ENCODE results near the gene HGF. TPM values are rescaled to one million over a fixed set of nuclear protein-coding genes. Genes with fewer than 3 reads are reported as not detected.
"Not testable (repeated sequence)": the region's sequence is repeated elsewhere in the genome, so short reads cannot be mapped to it uniquely, and the experiment has no call there.

Gene HGF
- 19.2 TPM for total RNA-seq

GRCh38 chr7:81769891-81770727 lies at the start of gene HGF:
Gene HGF, minus strand, starts transcription at chr7:81770047. Its CDS starts 76 bp downstream, at chr7:81769971.
- ATAC-seq, result peak; percentile 53
- peak; percentile 61 for DNase-seq (ENCODE audit: low spot score)

- DNase-seq (ENCODE audit: low spot score) (no peak), ATAC-seq (no peak)
Measured at GRCh38 chr7:81816312-81816711, 46.5 kb upstream of the HGF start.

- DNase-seq (ENCODE audit: low spot score); ATAC-seq: not testable (repeated sequence)
Measured at GRCh38 chr7:81812866-81813476, 43.1 kb upstream of the HGF start.

- ATAC-seq (no peak), DNase-seq (ENCODE audit: low spot score) (no peak)
Measured at GRCh38 chr7:81811956-81812865, 42.4 kb upstream of the HGF start.

- DNase-seq (ENCODE audit: low spot score) (no peak), ATAC-seq (no peak)
Measured at GRCh38 chr7:81810476-81811155, 40.8 kb upstream of the HGF start.

- DNase-seq (ENCODE audit: low spot score); ATAC-seq: not testable (repeated sequence)
Measured at GRCh38 chr7:81808310-81808709, 38.5 kb upstream of the HGF start.

- no peak for ATAC-seq
Measured at GRCh38 chr7:81803267-81803666, 33.4 kb upstream of the HGF start.

GRCh38 chr7:81802251-81802650 lies 32.4 kb upstream of the HGF start:
- ATAC-seq, result no peak
- no peak for DNase-seq (ENCODE audit: low spot score)

More at GRCh38 chr7:81803267-81803666, 33.4 kb upstream of the HGF start:
- no peak for DNase-seq (ENCODE audit: low spot score)

GRCh38 chr7:81801532-81801931 lies 31.7 kb upstream of the HGF start:
- DNase-seq (ENCODE audit: low spot score) (no peak), ATAC-seq (no peak)

GRCh38 chr7:81791568-81792518 lies 22.0 kb upstream of the HGF start:
- DNase-seq (ENCODE audit: low spot score) (no peak), ATAC-seq (no peak)

- ATAC-seq (no peak), DNase-seq (ENCODE audit: low spot score) (no peak)
Measured at GRCh38 chr7:81790686-81791085, 20.8 kb upstream of the HGF start.

- ATAC-seq, result no peak
- DNase-seq (ENCODE audit: low spot score), result no peak
Measured at GRCh38 chr7:81790120-81790500, 20.3 kb upstream of the HGF start.

- ATAC-seq (no peak), DNase-seq (ENCODE audit: low spot score) (no peak)
Measured at GRCh38 chr7:81789406-81790119, 19.7 kb upstream of the HGF start.

- ATAC-seq, result no peak
- DNase-seq (ENCODE audit: low spot score), result no peak
Measured at GRCh38 chr7:81788246-81788645, 18.4 kb upstream of the HGF start.

- ATAC-seq (no peak), DNase-seq (ENCODE audit: low spot score) (no peak)
Measured at GRCh38 chr7:81783818-81784217, 14.0 kb upstream of the HGF start.

- ATAC-seq (no peak), DNase-seq (ENCODE audit: low spot score) (no peak)
Measured at GRCh38 chr7:81780914-81781693, 11.3 kb upstream of the HGF start.

GRCh38 chr7:81779706-81780105 lies 9.9 kb upstream of the HGF start:
- DNase-seq (ENCODE audit: low spot score), result no peak
- ATAC-seq, result no peak

GRCh38 chr7:81777697-81778096 lies 7.8 kb upstream of the HGF start:
- DNase-seq (ENCODE audit: low spot score) (no peak), ATAC-seq (no peak)

All from left lobe of liver (tissue), 2 donors.